Stimulated activated CD8-positive, alpha-beta memory T cell treated with anti-CD3 and anti-CD28 coated beads, Interleukin-2, amount 100 ng/mL, for 48 hours (primary cell): ENCODE measurements around the gene FSIP1.

Experiments
- DNase-seq, 2 donors: peaks; one replicate each; pipeline ENCODE4 v3.0.0-alpha.2; 2020; ENCODE audit warnings: low read depth in 2 of 2

Gene FSIP1

GRCh38 chr15:39645138-39645975 is 137.3 kb downstream of the FSIP1 start:
- DNase-seq = no peak

- DNase-seq = no peak
Observed at GRCh38 chr15:39644136-39644535, 138.5 kb downstream of the FSIP1 start.

- no peak for DNase-seq
Observed at GRCh38 chr15:39643727-39644126, 138.9 kb downstream of the FSIP1 start.

GRCh38 chr15:39642011-39642640 is 140.5 kb downstream of the FSIP1 start:
- DNase-seq = no peak

- no peak for DNase-seq
Observed at GRCh38 chr15:39641191-39641889, 141.3 kb downstream of the FSIP1 start.

GRCh38 chr15:39640665-39641064 is 142.0 kb downstream of the FSIP1 start:
- DNase-seq = no peak

- no peak for DNase-seq
Observed at GRCh38 chr15:39639037-39639436, 143.6 kb downstream of the FSIP1 start.

GRCh38 chr15:39638041-39638440 is 144.6 kb downstream of the FSIP1 start:
- no peak for DNase-seq

GRCh38 chr15:39631357-39631756 is 151.3 kb downstream of the FSIP1 start:
- no peak for DNase-seq

- DNase-seq = no peak
Observed at GRCh38 chr15:39629906-39630305, 152.7 kb downstream of the FSIP1 start.

GRCh38 chr15:39629371-39629770 is 153.3 kb downstream of the FSIP1 start:
- DNase-seq = peak; percentile 29 to 36

- DNase-seq = no peak
Observed at GRCh38 chr15:39628546-39629257, 153.9 kb downstream of the FSIP1 start.

- no peak for DNase-seq
Observed at GRCh38 chr15:39628144-39628508, 154.5 kb downstream of the FSIP1 start.

GRCh38 chr15:39627451-39628143 is 155.0 kb downstream of the FSIP1 start:
- DNase-seq = no peak

GRCh38 chr15:39625856-39626255 is 156.8 kb downstream of the FSIP1 start:
- no peak for DNase-seq

GRCh38 chr15:39625451-39625850 is 157.2 kb downstream of the FSIP1 start:
- no peak for DNase-seq

- peak; percentile 46 to 52 for DNase-seq
Observed at GRCh38 chr15:39624806-39625205, 157.8 kb downstream of the FSIP1 start.

- DNase-seq = no peak
Observed at GRCh38 chr15:39623529-39623931, 159.1 kb downstream of the FSIP1 start.

- no peak for DNase-seq
Observed at GRCh38 chr15:39622660-39623516, 159.8 kb downstream of the FSIP1 start.

GRCh38 chr15:39621976-39622375 is 160.7 kb downstream of the FSIP1 start:
- DNase-seq = no peak

GRCh38 chr15:39621210-39621609 is 161.4 kb downstream of the FSIP1 start:
- no peak for DNase-seq
